ENCODE measurements around the gene EYA2.

The EYA2 gene, protein sequence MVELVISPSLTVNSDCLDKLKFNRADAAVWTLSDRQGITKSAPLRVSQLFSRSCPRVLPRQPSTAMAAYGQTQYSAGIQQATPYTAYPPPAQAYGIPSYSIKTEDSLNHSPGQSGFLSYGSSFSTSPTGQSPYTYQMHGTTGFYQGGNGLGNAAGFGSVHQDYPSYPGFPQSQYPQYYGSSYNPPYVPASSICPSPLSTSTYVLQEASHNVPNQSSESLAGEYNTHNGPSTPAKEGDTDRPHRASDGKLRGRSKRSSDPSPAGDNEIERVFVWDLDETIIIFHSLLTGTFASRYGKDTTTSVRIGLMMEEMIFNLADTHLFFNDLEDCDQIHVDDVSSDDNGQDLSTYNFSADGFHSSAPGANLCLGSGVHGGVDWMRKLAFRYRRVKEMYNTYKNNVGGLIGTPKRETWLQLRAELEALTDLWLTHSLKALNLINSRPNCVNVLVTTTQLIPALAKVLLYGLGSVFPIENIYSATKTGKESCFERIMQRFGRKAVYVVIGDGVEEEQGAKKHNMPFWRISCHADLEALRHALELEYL

DNA sequence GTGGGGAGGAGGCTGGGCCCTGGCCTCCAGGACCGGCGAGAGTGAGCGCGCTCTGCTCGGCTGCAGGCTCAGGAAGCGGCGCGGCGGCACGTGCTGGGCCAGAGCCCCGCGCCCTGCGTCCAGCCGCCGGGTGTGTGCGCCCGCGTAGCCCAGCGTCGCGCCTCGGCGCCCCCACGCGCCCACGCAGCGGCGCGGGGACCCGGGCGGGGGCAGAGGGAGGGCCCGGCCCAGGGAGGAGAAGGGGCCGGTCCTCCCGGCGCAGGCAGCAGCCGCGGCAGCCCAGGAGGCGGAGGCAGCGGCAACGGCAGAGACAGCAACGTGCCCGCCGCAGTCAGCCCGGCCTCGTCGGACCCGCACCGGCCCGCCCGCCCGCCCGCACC lies at the start of gene EYA2:
Gene EYA2, plus strand, starts transcription at position 265 of the 380 bp plus-strand sequence. CDS start 95,168 bp downstream, outside the sequence.
- H3K36me3 Mint-ChIP-seq (ENCODE audit: low read depth): no peaks in the 10 kb centered on the region
- no peak within 1 kb of the TSS for H3K27ac Mint-ChIP-seq
- H3K4me3 Mint-ChIP-seq: no peak within 1 kb of the TSS
- peaks cover 7% of the 10 kb centered on the region for H3K9me3 Mint-ChIP-seq
- H3K4me1 Mint-ChIP-seq (ENCODE audit: low read depth): peaks cover 3% of the 10 kb centered on the region
- peaks cover 77% of the 10 kb centered on the region for H3K27me3 Mint-ChIP-seq (ENCODE audit: low read depth)

DNA sequence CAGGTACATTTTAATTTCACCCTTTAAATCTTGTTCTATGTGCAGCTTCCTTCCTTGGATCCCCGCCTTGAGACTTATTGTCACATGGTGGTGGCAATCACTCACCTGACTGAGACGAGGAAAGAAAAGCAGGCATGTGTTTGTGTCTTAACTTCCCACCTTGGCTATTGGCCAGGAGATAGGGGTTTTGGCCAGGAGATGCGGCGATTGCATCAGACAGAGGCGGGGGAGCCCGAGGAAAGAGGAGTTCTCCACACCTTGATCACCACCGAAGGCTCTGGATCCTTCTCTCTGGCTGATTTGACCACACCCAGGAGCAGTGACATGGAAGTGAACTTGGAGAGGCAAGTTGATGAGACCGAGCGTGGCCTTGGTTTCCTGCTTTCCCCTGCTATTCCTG lies 49.7 kb upstream of the EYA2 start:
- Mint-ChIP-seq H3K27me3 (ENCODE audit: low read depth) (peaks cover 12% of the 10 kb centered on the region), H3K4me3 (no peak overlapping the region), H3K9me3 (no peaks in the 10 kb centered on the region), H3K4me1 (ENCODE audit: low read depth) (no peaks in the 10 kb centered on the region), H3K36me3 (ENCODE audit: low read depth) (no peaks in the 10 kb centered on the region), H3K27ac (no peak overlapping the region)

DNA sequence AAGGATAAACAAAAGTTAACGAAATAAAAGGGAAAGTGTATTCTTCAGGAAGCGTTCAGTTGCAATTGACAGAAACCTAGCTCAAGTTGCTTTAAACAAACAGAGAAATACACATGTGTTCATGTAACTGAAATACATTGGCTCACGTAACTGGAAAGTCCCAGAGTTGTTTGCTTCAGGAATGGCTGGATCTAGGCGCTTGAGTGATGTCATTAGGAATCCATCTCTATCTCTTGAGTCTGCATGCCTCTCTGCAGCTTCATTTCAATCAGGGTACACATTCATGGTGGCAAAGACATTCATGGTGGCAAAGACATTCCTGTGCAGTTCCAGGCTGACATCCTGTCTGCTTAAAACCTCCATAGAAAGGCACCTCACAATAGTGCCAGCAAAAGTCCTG lies 45.4 kb upstream of the EYA2 start:
- no peaks in the 10 kb centered on the region for H3K4me1 Mint-ChIP-seq (ENCODE audit: low read depth)
- H3K4me3 Mint-ChIP-seq: no peak overlapping the region
- no peak overlapping the region for H3K27ac Mint-ChIP-seq
- no peaks in the 10 kb centered on the region for H3K9me3 Mint-ChIP-seq
- H3K27me3 Mint-ChIP-seq (ENCODE audit: low read depth): no peaks in the 10 kb centered on the region
- H3K36me3 Mint-ChIP-seq (ENCODE audit: low read depth): no peaks in the 10 kb centered on the region

DNA sequence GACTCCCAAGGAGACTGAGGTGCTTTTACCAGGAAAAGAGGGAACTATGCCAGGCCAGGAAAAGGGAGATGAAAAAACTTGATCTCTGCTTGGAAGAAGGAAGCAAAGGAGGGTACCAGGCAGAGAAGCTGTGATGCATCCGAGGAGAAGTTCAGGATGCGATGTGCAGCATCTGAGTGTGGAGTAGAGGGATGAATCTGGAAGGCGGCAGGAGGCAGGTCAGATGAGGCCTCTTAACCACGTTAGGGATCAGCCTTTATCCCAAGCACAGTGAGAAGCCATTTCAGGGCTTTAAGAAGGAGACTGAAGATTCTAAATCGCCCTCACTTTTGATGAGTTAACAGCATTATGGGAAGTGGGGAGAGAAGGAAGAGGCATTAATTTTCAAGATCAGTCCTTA lies 44.9 kb upstream of the EYA2 start:
- Mint-ChIP-seq H3K4me1 (ENCODE audit: low read depth) (no peaks in the 10 kb centered on the region), H3K4me3 (no peak overlapping the region), H3K9me3 (no peaks in the 10 kb centered on the region), H3K27ac (no peak overlapping the region), H3K36me3 (ENCODE audit: low read depth) (no peaks in the 10 kb centered on the region), H3K27me3 (ENCODE audit: low read depth) (no peaks in the 10 kb centered on the region)

DNA sequence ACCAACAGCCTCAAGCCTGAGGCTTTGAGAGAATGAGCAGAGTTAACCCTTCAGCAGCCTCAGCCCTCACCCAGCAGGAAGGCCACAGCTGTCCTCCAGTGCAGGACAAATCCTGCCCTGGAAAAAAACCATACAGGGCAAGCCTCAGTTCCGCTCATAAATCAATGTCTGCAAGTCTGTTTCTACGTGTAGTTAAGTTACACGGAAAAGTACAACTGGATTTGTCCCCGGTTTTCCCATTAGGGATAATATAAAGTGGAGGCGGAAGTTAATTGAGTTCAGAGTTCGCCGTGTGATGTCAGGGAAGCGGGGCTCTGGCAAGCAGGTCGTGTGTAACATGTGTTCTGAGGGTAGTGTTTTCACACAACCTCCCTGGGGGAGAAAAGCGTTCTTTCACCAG lies 44.2 kb upstream of the EYA2 start:
- no peak overlapping the region for H3K4me3 Mint-ChIP-seq
- H3K4me1 Mint-ChIP-seq (ENCODE audit: low read depth): no peaks in the 10 kb centered on the region
- H3K27ac Mint-ChIP-seq: no peak overlapping the region
- H3K9me3 Mint-ChIP-seq: no peaks in the 10 kb centered on the region
- H3K36me3 Mint-ChIP-seq (ENCODE audit: low read depth): no peaks in the 10 kb centered on the region
- H3K27me3 Mint-ChIP-seq (ENCODE audit: low read depth): no peaks in the 10 kb centered on the region

DNA sequence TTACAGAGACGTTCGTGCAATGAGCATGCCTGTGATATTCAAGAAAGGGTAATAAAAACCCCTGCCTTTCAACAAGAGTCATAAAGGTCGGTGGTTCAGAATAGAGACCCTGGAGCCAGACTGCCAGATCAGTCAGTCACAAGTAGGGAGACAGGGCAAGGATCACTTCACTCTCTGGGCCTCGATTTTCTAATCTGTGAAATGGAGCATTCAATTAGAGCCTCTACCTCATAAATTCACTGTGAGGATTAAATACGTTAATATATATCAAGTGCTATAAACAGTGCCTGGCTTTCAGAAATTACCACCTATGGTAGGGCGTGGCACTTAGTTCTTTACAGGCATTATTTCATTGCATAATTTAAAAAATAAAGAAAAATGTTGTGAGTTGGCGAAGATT lies 43.7 kb upstream of the EYA2 start:
- Mint-ChIP-seq H3K4me1 (ENCODE audit: low read depth) (no peaks in the 10 kb centered on the region), H3K9me3 (no peaks in the 10 kb centered on the region), H3K36me3 (ENCODE audit: low read depth) (no peaks in the 10 kb centered on the region), H3K4me3 (no peak overlapping the region), H3K27me3 (ENCODE audit: low read depth) (no peaks in the 10 kb centered on the region), H3K27ac (no peak overlapping the region)

DNA sequence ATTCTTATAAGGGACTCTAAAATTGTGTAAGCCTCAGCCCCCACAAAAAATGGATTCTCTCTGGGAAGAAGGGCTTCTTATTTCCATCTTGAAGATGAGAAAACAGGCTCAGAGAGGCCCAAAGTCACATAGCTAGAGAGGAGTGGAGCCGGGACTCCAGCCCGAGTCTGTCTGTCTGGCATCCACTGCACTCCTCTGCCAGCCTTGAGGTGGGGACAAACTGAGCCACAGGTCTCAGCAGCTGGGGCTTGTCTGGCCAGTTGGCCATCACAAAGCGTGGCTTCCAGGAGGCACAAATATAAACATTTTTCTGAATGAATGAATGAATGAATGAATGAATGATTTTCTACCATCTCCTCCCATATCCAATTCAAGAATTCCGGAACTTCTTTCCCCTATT lies 42.9 kb upstream of the EYA2 start:
- Mint-ChIP-seq H3K4me1 (ENCODE audit: low read depth) (no peaks in the 10 kb centered on the region), H3K9me3 (no peaks in the 10 kb centered on the region), H3K27ac (no peak overlapping the region), H3K4me3 (no peak overlapping the region), H3K36me3 (ENCODE audit: low read depth) (no peaks in the 10 kb centered on the region), H3K27me3 (ENCODE audit: low read depth) (no peaks in the 10 kb centered on the region)

DNA sequence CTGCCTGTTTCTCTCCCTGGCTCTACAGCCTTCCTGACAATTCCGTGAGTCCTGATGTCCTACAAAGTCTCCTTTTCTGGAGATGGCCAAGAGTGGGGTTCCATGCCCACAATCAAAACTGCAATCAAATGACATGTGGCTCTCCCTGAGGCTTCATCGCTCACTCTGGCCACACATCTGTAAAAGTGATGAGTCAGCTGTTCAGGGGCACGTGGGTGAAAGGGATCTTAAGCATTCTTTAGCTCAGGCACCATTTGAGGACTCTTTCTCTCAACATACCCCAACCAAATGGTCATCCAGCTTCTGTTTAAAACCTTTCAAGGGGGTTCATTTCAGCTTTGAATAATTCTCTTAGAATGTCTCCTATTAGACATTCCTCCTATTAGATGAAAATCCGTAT lies 42.3 kb upstream of the EYA2 start:
- Mint-ChIP-seq H3K9me3 (no peaks in the 10 kb centered on the region), H3K36me3 (ENCODE audit: low read depth) (no peaks in the 10 kb centered on the region), H3K4me3 (no peak overlapping the region), H3K4me1 (ENCODE audit: low read depth) (no peaks in the 10 kb centered on the region), H3K27me3 (ENCODE audit: low read depth) (no peaks in the 10 kb centered on the region), H3K27ac (no peak overlapping the region)

DNA sequence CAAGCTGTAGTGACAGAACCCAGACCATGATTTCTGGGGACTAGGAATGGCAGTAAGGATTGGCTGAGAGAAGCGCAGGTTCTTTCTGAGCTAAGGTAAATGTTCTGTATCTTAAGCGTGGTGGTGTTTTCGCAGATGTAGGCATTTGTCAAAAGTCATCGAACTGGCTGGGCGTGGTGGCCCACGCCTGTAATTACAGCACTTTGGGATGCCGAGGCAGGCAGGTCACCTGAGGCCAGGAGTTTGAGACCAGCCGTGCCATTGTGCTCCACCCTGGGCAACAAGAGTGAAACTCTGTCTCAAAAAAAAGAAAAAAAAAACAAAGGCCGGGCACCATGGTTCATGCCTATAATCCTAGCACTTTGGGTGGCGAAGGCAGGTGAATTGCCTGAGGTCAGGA lies 40.7 kb upstream of the EYA2 start:
- Mint-ChIP-seq H3K27me3 (ENCODE audit: low read depth) (no peaks in the 10 kb centered on the region), H3K4me3 (no peak overlapping the region), H3K9me3 (no peaks in the 10 kb centered on the region), H3K4me1 (ENCODE audit: low read depth) (no peaks in the 10 kb centered on the region), H3K27ac (no peak overlapping the region), H3K36me3 (ENCODE audit: low read depth) (no peaks in the 10 kb centered on the region)

DNA sequence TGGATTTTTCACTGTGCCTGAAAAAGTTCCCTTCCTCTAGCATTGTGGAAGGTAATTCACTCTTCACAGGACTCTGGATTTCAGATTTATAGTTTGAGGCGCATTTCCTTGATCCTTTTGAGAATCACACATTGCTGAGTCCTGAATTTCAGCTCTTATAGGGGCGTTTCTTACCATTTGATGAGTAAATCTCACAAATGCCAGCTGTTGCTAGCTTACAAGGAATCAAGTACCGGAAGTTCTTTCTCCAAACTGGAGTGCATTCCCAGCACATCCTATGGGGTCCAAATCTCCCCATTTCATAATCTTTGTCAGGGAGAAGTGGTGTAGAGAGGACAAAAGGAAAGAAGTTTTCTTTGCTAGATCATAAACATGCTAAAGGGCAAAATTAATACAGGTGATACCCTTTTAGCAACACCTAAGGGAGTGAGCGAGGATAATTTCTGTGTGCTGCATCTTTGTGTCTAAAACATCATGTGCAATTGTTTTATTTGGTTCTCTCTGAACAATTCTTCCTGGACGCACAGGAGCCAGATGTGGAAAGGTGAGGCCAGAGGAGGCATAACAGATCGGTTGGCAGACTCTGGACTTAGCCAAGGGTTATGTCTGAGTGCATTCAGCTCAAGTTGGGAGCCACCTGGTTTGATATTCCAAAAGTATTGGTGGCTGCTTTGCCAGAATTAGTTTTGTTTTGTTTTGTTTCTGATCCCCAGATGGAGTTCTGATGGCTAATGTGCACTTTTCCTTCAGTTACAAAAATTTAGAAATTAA lies 37.4 kb upstream of the EYA2 start:
- H3K4me3 Mint-ChIP-seq: no peak overlapping the region
- no peak overlapping the region for H3K27ac Mint-ChIP-seq
- peaks cover 11% of the 10 kb centered on the region for H3K27me3 Mint-ChIP-seq (ENCODE audit: low read depth)
- no peaks in the 10 kb centered on the region for H3K4me1 Mint-ChIP-seq (ENCODE audit: low read depth)
- no peaks in the 10 kb centered on the region for H3K9me3 Mint-ChIP-seq
- H3K36me3 Mint-ChIP-seq (ENCODE audit: low read depth): no peaks in the 10 kb centered on the region

DNA sequence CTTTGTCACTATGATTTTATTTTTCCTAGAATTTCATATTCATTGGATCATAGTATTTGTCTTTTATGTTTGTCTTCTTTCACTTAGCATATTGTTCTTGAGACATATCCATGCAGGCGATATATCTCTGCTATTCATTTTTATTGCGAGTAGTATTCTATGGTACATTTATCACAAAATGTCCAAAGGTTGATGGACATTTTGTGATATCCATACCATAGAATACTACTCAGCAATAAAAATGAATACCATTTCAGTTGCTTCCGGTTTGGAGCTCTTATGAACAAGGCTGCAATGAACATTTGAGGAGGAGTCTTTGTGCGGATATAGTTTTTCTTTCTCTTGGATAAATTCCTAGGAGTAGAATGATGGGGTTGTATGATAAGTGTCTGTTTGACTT lies 28.8 kb upstream of the EYA2 start:
- no peak overlapping the region for H3K4me3 Mint-ChIP-seq

DNA sequence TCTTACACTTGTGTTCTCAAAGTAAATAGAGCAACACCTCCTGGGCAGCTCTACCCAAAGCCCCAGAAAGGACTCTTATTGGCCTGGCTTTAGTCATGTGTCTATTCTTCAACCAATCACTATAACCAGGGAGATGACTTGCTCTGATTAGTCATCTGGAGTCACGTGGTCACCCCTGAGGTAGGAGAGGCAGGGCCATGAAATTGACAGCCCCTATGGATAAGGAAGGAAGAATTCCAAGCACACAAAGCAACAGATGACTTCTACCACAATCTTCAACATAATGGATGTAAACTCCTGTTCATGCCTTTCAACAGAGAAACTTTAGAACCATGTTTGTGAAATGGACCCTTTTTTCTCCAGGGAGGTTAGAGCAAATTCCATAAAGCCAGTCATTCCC lies 24.6 kb upstream of the EYA2 start:
- Mint-ChIP-seq H3K4me3 (no peak overlapping the region), H3K27me3 (ENCODE audit: low read depth) (peaks cover 8% of the 10 kb centered on the region), H3K27ac (no peak overlapping the region), H3K4me1 (ENCODE audit: low read depth) (no peaks in the 10 kb centered on the region), H3K36me3 (ENCODE audit: low read depth) (no peaks in the 10 kb centered on the region), H3K9me3 (peaks cover 7% of the 10 kb centered on the region)

More for the DNA sequence above, 28.8 kb upstream of the EYA2 start:
- Mint-ChIP-seq H3K9me3 (peaks cover 7% of the 10 kb centered on the region), H3K27me3 (ENCODE audit: low read depth) (peaks cover 21% of the 10 kb centered on the region), H3K36me3 (ENCODE audit: low read depth) (no peaks in the 10 kb centered on the region), H3K4me1 (ENCODE audit: low read depth) (no peaks in the 10 kb centered on the region), H3K27ac (no peak overlapping the region)

DNA sequence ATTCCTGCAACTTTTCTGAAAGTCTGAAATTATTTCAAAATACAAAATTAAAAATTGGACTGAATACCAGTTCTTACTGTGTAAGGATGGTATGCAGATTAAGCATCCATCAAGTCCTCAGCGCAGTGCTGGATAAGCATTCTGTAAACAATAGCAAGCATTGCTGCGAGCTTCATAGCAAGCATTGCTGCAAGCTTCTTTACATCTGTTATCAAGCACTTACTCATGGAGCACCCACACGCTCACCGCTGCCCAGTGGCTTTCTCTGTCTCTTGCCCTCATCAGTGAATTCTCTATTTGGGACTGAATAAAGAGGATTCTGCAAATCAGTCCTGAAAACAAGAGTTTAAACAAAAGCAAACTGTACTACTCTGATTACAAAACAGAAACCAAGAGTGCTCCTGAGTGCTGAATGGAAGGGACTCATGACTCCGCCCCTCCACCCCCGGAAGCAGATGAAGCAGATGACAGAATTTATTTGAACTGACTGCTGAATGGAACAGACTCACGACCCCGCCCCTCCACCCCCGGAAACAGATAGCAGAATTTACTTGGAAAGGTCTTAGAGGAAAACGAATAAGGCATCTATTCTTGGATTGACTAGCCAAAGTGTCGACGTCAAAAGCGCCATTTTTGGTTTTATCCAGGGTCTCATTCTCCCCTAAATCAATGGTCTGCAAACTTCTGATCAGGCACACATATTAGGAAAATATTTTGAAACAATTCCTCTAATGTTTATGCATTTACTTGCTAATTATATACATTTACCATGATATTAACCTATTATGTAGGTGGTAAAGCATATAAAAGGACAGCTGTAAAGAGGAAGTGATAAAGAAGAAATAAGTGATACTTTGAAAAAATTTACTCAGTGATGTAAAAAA lies 22.1 kb upstream of the EYA2 start:
- H3K9me3 Mint-ChIP-seq: peaks cover 7% of the 10 kb centered on the region

DNA sequence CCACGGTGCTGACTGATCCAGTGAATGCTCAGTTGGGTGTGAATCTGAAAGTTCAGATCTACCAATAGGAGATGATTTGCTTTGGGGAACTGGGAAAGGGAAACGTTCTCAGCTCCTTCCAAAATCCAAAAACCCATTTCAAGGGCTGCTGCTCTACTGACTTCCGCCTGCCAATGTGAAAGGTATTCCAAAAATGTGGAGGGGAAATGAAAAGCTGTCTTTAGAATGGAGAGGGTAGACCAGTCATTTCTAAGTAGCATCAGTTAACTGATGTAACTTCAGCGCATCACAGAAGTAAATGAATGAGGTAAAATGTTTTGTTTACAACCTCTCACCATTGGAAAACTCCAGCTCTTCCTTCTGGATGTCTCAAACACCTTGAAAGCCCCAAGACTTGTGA lies 19.6 kb upstream of the EYA2 start:
- Mint-ChIP-seq H3K4me3 (no peak overlapping the region), H3K9me3 (peaks cover 1% of the 10 kb centered on the region), H3K27me3 (ENCODE audit: low read depth) (peaks cover 14% of the 10 kb centered on the region), H3K27ac (no peak overlapping the region), H3K4me1 (ENCODE audit: low read depth) (no peaks in the 10 kb centered on the region), H3K36me3 (ENCODE audit: low read depth) (no peaks in the 10 kb centered on the region)

More for the DNA sequence above, 22.1 kb upstream of the EYA2 start:
- Mint-ChIP-seq H3K27ac (no peak overlapping the region), H3K36me3 (ENCODE audit: low read depth) (no peaks in the 10 kb centered on the region), H3K4me1 (ENCODE audit: low read depth) (no peaks in the 10 kb centered on the region), H3K27me3 (ENCODE audit: low read depth) (peaks cover 18% of the 10 kb centered on the region), H3K4me3 (no peak overlapping the region)

Data from T-helper 1 cell treated with Interleukin-12 subunit alpha and Interleukin-12 subunit beta and Interleukin-4 antibody, amounts not matched to agents 30 μg/mL and 1 μg/mL, for 36 hours (primary cell).